ENCODE measurements around the gene STX8.
"Not testable (repeated sequence)": the region's sequence is repeated elsewhere in the genome, so short reads cannot be mapped to it uniquely, and the experiment has no call there.

Gene STX8

GRCh38 chr17:9457005-9457404 lies 118.6 kb downstream of the STX8 start:
- no peak overlapping the region for H4K91ac ChIP-seq (ENCODE audit: low read depth, low read length, poor library complexity)
- no peak overlapping the region for H2BK5ac ChIP-seq (ENCODE audit: low read length)
- no peak overlapping the region for H2BK120ac ChIP-seq (ENCODE audit: low read depth, low read length)
- H2AFZ ChIP-seq (ENCODE audit: low read length): no peak overlapping the region
- H2AK5ac ChIP-seq (ENCODE audit: low read depth, low read length): no peak overlapping the region
- DNase-seq (ENCODE audit: low spot score): no peak
- no peak overlapping the region for H3K27ac ChIP-seq (replicated peaks; ENCODE audit: low read length)
- H3K4me1 ChIP-seq (ENCODE audit: control insufficient read depth in 2 of 2, insufficient read depth in 1 of 2, low read depth in 1 of 2, low read length in 2 of 2): no peaks in the 10 kb centered on the region
- H3K9ac ChIP-seq (ENCODE audit: low read depth, low read length, poor library complexity): no peak overlapping the region
- H3K27me3 ChIP-seq (ENCODE audit: control insufficient read depth in 3 of 3, insufficient read depth in 3 of 3, low read depth in 1 of 3, low read length in 3 of 3): no peaks in the 10 kb centered on the region
- H2BK12ac ChIP-seq (ENCODE audit: low read length): no peak overlapping the region
- H3K4me3 ChIP-seq (ENCODE audit: low read length in 2 of 2): no peak overlapping the region
- H3K4ac ChIP-seq (ENCODE audit: low read length): no peak overlapping the region
- H3K14ac ChIP-seq (ENCODE audit: low read length): no peak overlapping the region
- H3K79me1 ChIP-seq (ENCODE audit: low read depth, low read length): no peaks in the 10 kb centered on the region
- no peak overlapping the region for H3K23ac ChIP-seq (ENCODE audit: low read depth, low read length, poor library complexity)
- no peaks in the 10 kb centered on the region for H3K36me3 ChIP-seq (replicated peaks in 1 of 2; ENCODE audit: control insufficient read depth in 2 of 2, insufficient read depth in 2 of 2, low read length in 2 of 2)
- H3K18ac ChIP-seq (ENCODE audit: low read length): no peak overlapping the region
- H3K4me2 ChIP-seq (ENCODE audit: insufficient read depth, low read length, poor library complexity, severe bottlenecking): no peak overlapping the region
- no peak overlapping the region for H2BK15ac ChIP-seq (ENCODE audit: low read length)
- peaks cover 6 to 7% of the 10 kb centered on the region in 2 donors for H3K9me3 ChIP-seq (replicated peaks in 1 of 2; ENCODE audit: control insufficient read depth in 2 of 2, insufficient read depth in 1 of 2, low read depth in 1 of 2, low read length in 2 of 2)
- no peak overlapping the region for H4K8ac ChIP-seq (ENCODE audit: low read depth, low read length)
- no CpG with 5 or more reads among the region's 6 CpGs for WGBS, 2 donors (ENCODE audit: extremely low coverage in 2 of 2, insufficient read length in 2 of 2, insufficient replicate concordance in 1 of 2)

- H3K27ac ChIP-seq (replicated peaks; ENCODE audit: low read length): no peak overlapping the region
- no peak for DNase-seq (ENCODE audit: low spot score)
- no CpG with 5 or more reads among the region's 1 CpG for WGBS, 2 donors (ENCODE audit: extremely low coverage in 2 of 2, insufficient read length in 2 of 2, insufficient replicate concordance in 1 of 2)
These were observed 119.3 kb downstream of the STX8 start for GRCh38 chr17:9456330-9456729.

GRCh38 chr17:9451934-9452333 lies 123.7 kb downstream of the STX8 start:
- H3K4me3 ChIP-seq (ENCODE audit: low read length in 2 of 2): no peak overlapping the region
- WGBS, 2 donors (ENCODE audit: extremely low coverage in 2 of 2, insufficient read length in 2 of 2, insufficient replicate concordance in 1 of 2): no CpG with 5 or more reads among the region's 1 CpG
- H2BK12ac ChIP-seq (ENCODE audit: low read length): no peak overlapping the region
- DNase-seq (ENCODE audit: low spot score): no peak
- H3K23ac ChIP-seq (ENCODE audit: low read depth, low read length, poor library complexity): no peak overlapping the region
- H3K9ac ChIP-seq (ENCODE audit: low read depth, low read length, poor library complexity): no peak overlapping the region
- H3K27me3 ChIP-seq (ENCODE audit: control insufficient read depth in 3 of 3, insufficient read depth in 3 of 3, low read depth in 1 of 3, low read length in 3 of 3): no peaks in the 10 kb centered on the region
- no peaks in the 10 kb centered on the region for H3K4me1 ChIP-seq (ENCODE audit: control insufficient read depth in 2 of 2, insufficient read depth in 1 of 2, low read depth in 1 of 2, low read length in 2 of 2)
- H2BK5ac ChIP-seq (ENCODE audit: low read length): no peak overlapping the region
- no peak overlapping the region for H2BK120ac ChIP-seq (ENCODE audit: low read depth, low read length)
- no peak overlapping the region for H3K4me2 ChIP-seq (ENCODE audit: insufficient read depth, low read length, poor library complexity, severe bottlenecking)
- no peaks in the 10 kb centered on the region for H3K36me3 ChIP-seq (replicated peaks in 1 of 2; ENCODE audit: control insufficient read depth in 2 of 2, insufficient read depth in 2 of 2, low read length in 2 of 2)
- no peak overlapping the region for H2BK15ac ChIP-seq (ENCODE audit: low read length)
- no peak overlapping the region for H3K14ac ChIP-seq (ENCODE audit: low read length)
- H3K79me1 ChIP-seq (ENCODE audit: low read depth, low read length): no peaks in the 10 kb centered on the region
- no peak overlapping the region for H4K8ac ChIP-seq (ENCODE audit: low read depth, low read length)
- H2AK5ac ChIP-seq (ENCODE audit: low read depth, low read length): no peak overlapping the region
- peaks cover 1 to 2% of the 10 kb centered on the region in 2 donors for H3K9me3 ChIP-seq (replicated peaks in 1 of 2; ENCODE audit: control insufficient read depth in 2 of 2, insufficient read depth in 1 of 2, low read depth in 1 of 2, low read length in 2 of 2)
- no peak overlapping the region for H3K27ac ChIP-seq (replicated peaks; ENCODE audit: low read length)
- H3K18ac ChIP-seq (ENCODE audit: low read length): no peak overlapping the region
- H3K4ac ChIP-seq (ENCODE audit: low read length): no peak overlapping the region
- H4K91ac ChIP-seq (ENCODE audit: low read depth, low read length, poor library complexity): no peak overlapping the region
- no peak overlapping the region for H2AFZ ChIP-seq (ENCODE audit: low read length)

More at GRCh38 chr17:9456330-9456729, 119.3 kb downstream of the STX8 start:
- Histone ChIP-seq H3K4ac (ENCODE audit: low read length) (no peak overlapping the region), H3K18ac (ENCODE audit: low read length) (no peak overlapping the region), H4K8ac (ENCODE audit: low read depth, low read length) (no peak overlapping the region), H3K4me1 (ENCODE audit: control insufficient read depth in 2 of 2, insufficient read depth in 1 of 2, low read depth in 1 of 2, low read length in 2 of 2) (no peaks in the 10 kb centered on the region), H3K9me3 (replicated peaks in 1 of 2; ENCODE audit: control insufficient read depth in 2 of 2, insufficient read depth in 1 of 2, low read depth in 1 of 2, low read length in 2 of 2) (peaks cover 6 to 7% of the 10 kb centered on the region in 2 donors), H3K36me3 (replicated peaks in 1 of 2; ENCODE audit: control insufficient read depth in 2 of 2, insufficient read depth in 2 of 2, low read length in 2 of 2) (no peaks in the 10 kb centered on the region), H2BK12ac (ENCODE audit: low read length) (no peak overlapping the region), H4K91ac (ENCODE audit: low read depth, low read length, poor library complexity) (no peak overlapping the region), H3K23ac (ENCODE audit: low read depth, low read length, poor library complexity) (no peak overlapping the region), H3K4me3 (ENCODE audit: low read length in 2 of 2) (no peak overlapping the region), H2BK120ac (ENCODE audit: low read depth, low read length) (no peak overlapping the region), H3K4me2 (ENCODE audit: insufficient read depth, low read length, poor library complexity, severe bottlenecking) (no peak overlapping the region), H3K14ac (ENCODE audit: low read length) (no peak overlapping the region), H2AK5ac (ENCODE audit: low read depth, low read length) (no peak overlapping the region), H2AFZ (ENCODE audit: low read length) (no peak overlapping the region), H3K27me3 (ENCODE audit: control insufficient read depth in 3 of 3, insufficient read depth in 3 of 3, low read depth in 1 of 3, low read length in 3 of 3) (no peaks in the 10 kb centered on the region), H3K79me1 (ENCODE audit: low read depth, low read length) (no peaks in the 10 kb centered on the region), H2BK15ac (ENCODE audit: low read length) (no peak overlapping the region), H3K9ac (ENCODE audit: low read depth, low read length, poor library complexity) (no peak overlapping the region), H2BK5ac (ENCODE audit: low read length) (no peak overlapping the region)

- not testable (repeated sequence) for H3K23ac ChIP-seq (ENCODE audit: low read depth, low read length, poor library complexity); H3K14ac ChIP-seq (ENCODE audit: low read length); H3K27me3 ChIP-seq (ENCODE audit: control insufficient read depth in 3 of 3, insufficient read depth in 3 of 3, low read depth in 1 of 3, low read length in 3 of 3); H3K4me3 ChIP-seq (ENCODE audit: low read length in 2 of 2); H2BK120ac ChIP-seq (ENCODE audit: low read depth, low read length); H3K4ac ChIP-seq (ENCODE audit: low read length); DNase-seq (ENCODE audit: low spot score); H3K9me3 ChIP-seq (replicated peaks in 1 of 2; ENCODE audit: control insufficient read depth in 2 of 2, insufficient read depth in 1 of 2, low read depth in 1 of 2, low read length in 2 of 2); H3K9ac ChIP-seq (ENCODE audit: low read depth, low read length, poor library complexity); H3K36me3 ChIP-seq (replicated peaks in 1 of 2; ENCODE audit: control insufficient read depth in 2 of 2, insufficient read depth in 2 of 2, low read length in 2 of 2); H2BK15ac ChIP-seq (ENCODE audit: low read length); H3K27ac ChIP-seq (replicated peaks; ENCODE audit: low read length); H2AK5ac ChIP-seq (ENCODE audit: low read depth, low read length); H2BK12ac ChIP-seq (ENCODE audit: low read length); H2AFZ ChIP-seq (ENCODE audit: low read length); H4K91ac ChIP-seq (ENCODE audit: low read depth, low read length, poor library complexity); H3K18ac ChIP-seq (ENCODE audit: low read length); H4K8ac ChIP-seq (ENCODE audit: low read depth, low read length); H2BK5ac ChIP-seq (ENCODE audit: low read length); H3K79me1 ChIP-seq (ENCODE audit: low read depth, low read length); H3K4me2 ChIP-seq (ENCODE audit: insufficient read depth, low read length, poor library complexity, severe bottlenecking); H3K4me1 ChIP-seq (ENCODE audit: control insufficient read depth in 2 of 2, insufficient read depth in 1 of 2, low read depth in 1 of 2, low read length in 2 of 2)
- WGBS, 2 donors (ENCODE audit: extremely low coverage in 2 of 2, insufficient read length in 2 of 2, insufficient replicate concordance in 1 of 2): no CpG with 5 or more reads among the region's 6 CpGs
These were observed 128.3 kb downstream of the STX8 start for GRCh38 chr17:9447298-9447697.
